Measurements from ENCODE around the gene KPNA6. TPM values are rescaled to one million over a fixed set of nuclear protein-coding genes. Genes with fewer than 3 reads are reported as not detected.

KPNA6 gene
- total and polyA plus RNA-seq, 9 of the 15 experiments (the other 6 are each of a cell fraction or from before 2014, with no cell fraction given) = 20.1 to 54.6 (median 32.2) TPM

DNA sequence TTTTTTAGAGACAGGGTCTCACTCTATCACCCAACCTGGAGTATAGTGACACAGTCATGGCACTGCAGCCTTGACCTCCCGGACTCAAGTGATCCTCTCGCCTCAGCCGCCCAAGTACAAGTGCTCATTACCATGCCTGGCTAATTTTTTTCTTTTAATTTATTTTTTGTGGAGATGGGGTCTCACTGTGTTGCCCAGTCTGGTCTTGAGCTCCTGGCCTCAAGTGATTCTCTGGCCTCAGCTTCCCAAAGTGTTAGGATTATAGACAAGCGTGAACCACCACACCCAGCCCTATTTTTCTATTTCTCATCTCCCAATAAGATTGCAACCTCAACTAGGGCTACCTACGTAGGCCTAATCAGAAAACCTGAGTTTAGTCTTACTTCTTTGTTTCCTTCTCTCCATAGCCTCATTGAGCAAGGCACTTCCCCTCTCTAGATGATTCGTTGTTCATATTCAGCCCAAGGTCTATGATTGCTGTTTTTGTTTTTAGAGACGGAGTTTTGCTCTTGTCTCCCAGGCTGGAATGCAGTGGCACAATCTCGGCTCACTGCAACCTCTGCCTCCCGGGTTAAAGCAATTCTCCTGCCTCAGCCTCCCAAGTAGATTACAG lies 1.1 kb upstream of the KPNA6 start (continued):
- TF ChIP-seq, protein P1, sequence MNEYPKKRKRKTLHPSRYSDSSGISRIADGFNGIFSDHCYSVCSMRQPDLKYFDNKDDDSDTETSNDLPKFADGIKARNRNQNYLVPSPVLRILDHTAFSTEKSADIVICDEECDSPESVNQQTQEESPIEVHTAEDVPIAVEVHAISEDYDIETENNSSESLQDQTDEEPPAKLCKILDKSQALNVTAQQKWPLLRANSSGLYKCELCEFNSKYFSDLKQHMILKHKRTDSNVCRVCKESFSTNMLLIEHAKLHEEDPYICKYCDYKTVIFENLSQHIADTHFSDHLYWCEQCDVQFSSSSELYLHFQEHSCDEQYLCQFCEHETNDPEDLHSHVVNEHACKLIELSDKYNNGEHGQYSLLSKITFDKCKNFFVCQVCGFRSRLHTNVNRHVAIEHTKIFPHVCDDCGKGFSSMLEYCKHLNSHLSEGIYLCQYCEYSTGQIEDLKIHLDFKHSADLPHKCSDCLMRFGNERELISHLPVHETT (CRISPR knock-in tag; conservative IDR thresholded peaks at IDR 0.05 in 1 of 2, IDR thresholded peaks at IDR 0.05 in 1 of 2) = no peak
- TF ChIP-seq ZNF77 (CRISPR knock-in tag; IDR thresholded peaks at IDR 0.05) (no peak), ZFX (CRISPR knock-in tag; IDR thresholded peaks at IDR 0.05) (peak; percentile 17; the same call in 1 of the 2 replicates), NONO (IDR thresholded peaks at IDR 0.05; ENCODE audit: low read depth in 2 of 2, low read length in 1 of 2) (no peak), BRCA1 (IDR thresholded peaks at IDR 0.05) (no peak), BRCA1 (CRISPR knock-in tag; IDR thresholded peaks at IDR 0.05) (no peak), SMAD4 (CRISPR knock-in tag; conservative IDR thresholded peaks at IDR 0.05) (no peak), BCOR (IDR thresholded peaks at IDR 0.05) (peak; percentile 74; the same call in 1 of the 2 replicates), ZFP91 (CRISPR knock-in tag; IDR thresholded peaks at IDR 0.05) (0 out of 2 replicates have a peak, but pooled peaks have one; percentile 11), ZNF644 (tag; IDR thresholded peaks at IDR 0.05; ENCODE audit: low read depth) (0 out of 2 replicates have a peak, but pooled peaks have one; percentile 6), E4F1 (CRISPR knock-in tag; IDR thresholded peaks at IDR 0.05; ENCODE audit: borderline replicate concordance) (no peak), MAX (CRISPR knock-in tag; IDR thresholded peaks at IDR 0.05) (no peak), ASH1L (IDR thresholded peaks at IDR 0.05; ENCODE audit: borderline replicate concordance, low read depth, partially characterized antibody) (no peak), ZNF280B (CRISPR knock-in tag; IDR thresholded peaks at IDR 0.05) (no peak), SMARCB1 (IDR thresholded peaks at IDR 0.05; ENCODE audit: insufficient read length, low read depth) (no peak)
- TF ChIP-seq, protein P2, sequence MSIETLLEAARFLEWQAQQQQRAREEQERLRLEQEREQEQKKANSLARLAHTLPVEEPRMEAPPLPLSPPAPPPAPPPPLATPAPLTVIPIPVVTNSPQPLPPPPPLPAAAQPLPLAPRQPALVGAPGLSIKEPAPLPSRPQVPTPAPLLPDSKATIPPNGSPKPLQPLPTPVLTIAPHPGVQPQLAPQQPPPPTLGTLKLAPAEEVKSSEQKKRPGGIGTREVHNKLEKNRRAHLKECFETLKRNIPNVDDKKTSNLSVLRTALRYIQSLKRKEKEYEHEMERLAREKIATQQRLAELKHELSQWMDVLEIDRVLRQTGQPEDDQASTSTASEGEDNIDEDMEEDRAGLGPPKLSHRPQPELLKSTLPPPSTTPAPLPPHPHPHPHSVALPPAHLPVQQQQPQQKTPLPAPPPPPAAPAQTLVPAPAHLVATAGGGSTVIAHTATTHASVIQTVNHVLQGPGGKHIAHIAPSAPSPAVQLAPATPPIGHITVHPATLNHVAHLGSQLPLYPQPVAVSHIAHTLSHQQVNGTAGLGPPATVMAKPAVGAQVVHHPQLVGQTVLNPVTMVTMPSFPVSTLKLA (conservative IDR thresholded peaks at IDR 0.05) = no peak
- TF ChIP-seq, protein P3, sequence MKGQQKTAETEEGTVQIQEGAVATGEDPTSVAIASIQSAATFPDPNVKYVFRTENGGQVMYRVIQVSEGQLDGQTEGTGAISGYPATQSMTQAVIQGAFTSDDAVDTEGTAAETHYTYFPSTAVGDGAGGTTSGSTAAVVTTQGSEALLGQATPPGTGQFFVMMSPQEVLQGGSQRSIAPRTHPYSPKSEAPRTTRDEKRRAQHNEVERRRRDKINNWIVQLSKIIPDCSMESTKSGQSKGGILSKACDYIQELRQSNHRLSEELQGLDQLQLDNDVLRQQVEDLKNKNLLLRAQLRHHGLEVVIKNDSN (CRISPR knock-in tag; IDR thresholded peaks at IDR 0.05) = no peak
